Melanocyte of skin (primary cell): Measurements from ENCODE around the gene POLK. TPM values are rescaled to one million over a fixed set of nuclear protein-coding genes. Genes with fewer than 3 reads are reported as not detected.

Experiments used
- small RNA-seq, 2 donors: library from RNA; depleted of rRNA; stranded (forward); fragments of <200 nt; gene quantifications; one replicate each; pipeline ENCODE3, GENCODE V24; 2012
- total RNA-seq, 2 donors: library from RNA; depleted of rRNA; stranded (reverse); fragments of >200 nt; gene quantifications; 2 replicates each; pipeline ENCODE4 v1.2.3, GENCODE V29; 2012

Gene POLK
- total RNA-seq = 10 to 100 TPM; 28.0 to 32.3 TPM

GRCh38 chr5:75511435-75512382 lies at the start of gene POLK, which contains the start of gene CERT1:
POLK (plus strand) TSS chr5:75511891.
CERT1 (minus strand) TSS chr5:75511629; CDS start chr5:75511207, 422 bp downstream.

GRCh38 chr5:75611311-75612225 lies 99.9 kb downstream of the POLK start, which contains the start of gene ANKDD1B:
ANKDD1B (plus strand) TSS chr5:75611453; CDS start chr5:75611635, 182 bp downstream.

Small RNA genes within 50 kb of the gene (small RNA-seq; reads per million reads assigned to genes)
- gene RNU7-175P = 0 reads per million in 2 donors

Other genes starting within 250 kb of the POLK start
- gene HMGCR, start 174.7 kb upstream of the POLK start, total RNA-seq = 100 to 1,000 TPM; 138 to 166 TPM
- 10 to 100 TPM; 63.3 to 75.7 TPM for gene CERT1, start 262 bp upstream of the POLK start, total RNA-seq
- gene ANKDD1B, start 99.6 kb downstream of the POLK start, total RNA-seq = under 1 TPM; under 0.01 to 0.33 TPM
- 10 to 100 TPM; 14.1 to 15.7 TPM for gene POC5, start 205.5 kb downstream of the POLK start, total RNA-seq